Measurements from ENCODE around the gene EFCAB11.

The EFCAB11 gene

DNA sequence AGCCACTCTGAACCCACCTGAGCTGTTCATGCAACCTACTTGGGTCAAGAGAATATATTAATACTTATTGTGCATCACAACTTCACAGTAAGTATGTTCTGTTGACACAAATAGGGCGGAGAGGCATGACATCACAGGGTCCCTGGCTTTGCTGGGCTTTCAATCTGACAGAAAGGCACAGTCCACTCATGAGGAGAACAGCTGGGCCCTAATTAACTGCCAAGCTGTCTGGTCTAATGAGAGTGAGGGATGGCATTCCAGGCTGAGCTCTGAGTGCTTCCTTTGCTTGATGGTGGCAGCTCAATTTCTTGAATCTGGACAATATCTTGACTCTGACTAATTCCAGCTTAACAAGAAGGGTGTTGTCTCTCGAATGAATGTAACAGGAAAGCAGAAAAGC is 2.0 kb downstream of the EFCAB11 start:
- H3K27ac Mint-ChIP-seq = no peak overlapping the region
- no peak overlapping the region for H3K4me3 Mint-ChIP-seq
- H3K9me3 Mint-ChIP-seq = no peaks in the 10 kb centered on the region
- no peaks in the 10 kb centered on the region for H3K27me3 Mint-ChIP-seq
- H3K4me1 Mint-ChIP-seq (ENCODE audit: low read depth) = peaks cover 24% of the 10 kb centered on the region
- peaks cover 36% of the 10 kb centered on the region for H3K36me3 Mint-ChIP-seq (ENCODE audit: low read depth)
- intact Hi-C loops (cut with micrococcal nuclease) = no loop called here

GRCh38 chr14:89947344-89947743 is 7.2 kb downstream of the EFCAB11 start:
- Mint-ChIP-seq H3K4me3 (no peak overlapping the region), H3K27ac (no peak overlapping the region), H3K9me3 (no peaks in the 10 kb centered on the region), H3K27me3 (no peaks in the 10 kb centered on the region), H3K36me3 (ENCODE audit: low read depth) (peaks cover 31% of the 10 kb centered on the region), H3K4me1 (ENCODE audit: low read depth) (no peaks in the 10 kb centered on the region)
- intact Hi-C loops (cut with micrococcal nuclease) = no loop called here

DNA sequence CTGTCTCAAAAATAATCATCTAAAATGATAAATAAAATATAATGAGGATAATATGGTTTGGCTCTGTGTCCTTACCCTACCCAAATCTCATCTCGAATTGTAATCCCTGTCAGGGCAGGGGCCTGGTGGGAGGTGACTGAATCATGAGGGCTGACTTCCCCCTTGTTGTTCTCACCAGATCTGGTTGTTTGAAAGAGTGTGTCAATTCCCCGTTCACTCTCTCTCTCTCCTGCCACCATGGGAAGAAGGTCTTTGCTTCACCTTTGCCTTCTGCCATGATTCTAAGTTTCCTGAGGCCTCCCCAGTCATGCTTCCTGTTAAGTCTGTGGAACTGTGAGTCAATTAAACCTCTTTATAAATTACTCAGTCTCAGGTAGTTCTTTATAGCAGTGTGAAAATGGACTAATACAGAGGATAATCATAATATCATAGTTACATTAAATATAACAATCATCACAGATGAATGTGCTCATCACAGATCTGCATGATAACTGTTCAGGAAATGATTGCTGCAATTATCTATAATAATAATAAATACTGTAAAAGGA is 12.6 kb downstream of the EFCAB11 start:
- H3K4me1 Mint-ChIP-seq (ENCODE audit: low read depth) = no peaks in the 10 kb centered on the region
- H3K27ac Mint-ChIP-seq = no peak overlapping the region
- no peak overlapping the region for H3K4me3 Mint-ChIP-seq
- intact Hi-C loops (cut with micrococcal nuclease) = no loop called here
- no peaks in the 10 kb centered on the region for H3K9me3 Mint-ChIP-seq
- H3K36me3 Mint-ChIP-seq (ENCODE audit: low read depth) = peaks cover 7% of the 10 kb centered on the region
- H3K27me3 Mint-ChIP-seq = no peaks in the 10 kb centered on the region

DNA sequence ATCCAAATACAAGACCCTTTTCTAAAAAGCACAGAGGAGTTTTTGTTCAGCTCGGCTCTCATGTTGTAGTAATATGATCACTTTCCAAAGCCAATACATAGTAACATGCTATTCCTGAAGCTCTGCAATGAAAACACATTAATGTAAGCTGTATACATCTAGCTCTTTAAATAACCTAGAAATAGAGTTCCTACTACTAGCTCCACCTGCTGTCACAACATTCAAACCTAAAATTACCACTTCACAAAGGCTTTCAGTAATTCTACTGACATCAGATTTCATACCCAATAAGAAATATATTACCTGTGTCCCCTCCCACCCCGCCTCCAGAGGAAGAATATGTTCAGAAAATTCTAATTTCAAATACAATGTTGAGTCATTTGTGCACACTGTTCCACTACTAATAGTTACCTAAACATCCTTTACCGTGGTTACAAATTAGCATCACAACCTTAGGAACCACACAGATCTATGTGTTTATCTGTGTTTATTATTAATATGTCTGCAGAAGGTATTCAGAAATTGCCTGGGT is 17.8 kb downstream of the EFCAB11 start:
- Mint-ChIP-seq H3K36me3 (ENCODE audit: low read depth) (peaks cover 10% of the 10 kb centered on the region), H3K4me1 (ENCODE audit: low read depth) (no peaks in the 10 kb centered on the region), H3K9me3 (no peaks in the 10 kb centered on the region), H3K27ac (no peak overlapping the region), H3K4me3 (no peak overlapping the region), H3K27me3 (no peaks in the 10 kb centered on the region)
- intact Hi-C loops (cut with micrococcal nuclease) = no loop called here

DNA sequence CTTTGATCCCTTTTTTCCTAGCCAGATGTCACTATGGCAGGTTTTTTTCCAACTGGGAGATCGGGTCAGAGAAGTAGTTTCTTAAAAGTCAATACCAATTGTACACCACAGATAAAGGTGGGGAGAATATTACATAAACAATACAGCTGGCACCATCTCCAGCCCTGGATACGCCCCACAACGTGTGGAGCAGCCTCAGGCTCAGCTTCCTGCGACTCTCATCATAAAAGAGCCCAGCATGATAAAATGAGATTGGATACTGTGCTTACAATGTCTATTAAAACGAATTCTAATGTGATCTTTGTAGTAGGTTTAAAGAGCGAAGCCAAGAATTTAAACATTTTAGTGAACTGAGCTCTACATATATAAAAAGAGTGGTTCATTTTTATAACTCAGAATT is 21.5 kb downstream of the EFCAB11 start:
- Mint-ChIP-seq H3K27ac (no peak overlapping the region), H3K27me3 (no peaks in the 10 kb centered on the region), H3K4me3 (no peak overlapping the region), H3K9me3 (no peaks in the 10 kb centered on the region), H3K4me1 (ENCODE audit: low read depth) (no peaks in the 10 kb centered on the region), H3K36me3 (ENCODE audit: low read depth) (peaks cover 23% of the 10 kb centered on the region)
- intact Hi-C loops (cut with micrococcal nuclease) = no loop called here

DNA sequence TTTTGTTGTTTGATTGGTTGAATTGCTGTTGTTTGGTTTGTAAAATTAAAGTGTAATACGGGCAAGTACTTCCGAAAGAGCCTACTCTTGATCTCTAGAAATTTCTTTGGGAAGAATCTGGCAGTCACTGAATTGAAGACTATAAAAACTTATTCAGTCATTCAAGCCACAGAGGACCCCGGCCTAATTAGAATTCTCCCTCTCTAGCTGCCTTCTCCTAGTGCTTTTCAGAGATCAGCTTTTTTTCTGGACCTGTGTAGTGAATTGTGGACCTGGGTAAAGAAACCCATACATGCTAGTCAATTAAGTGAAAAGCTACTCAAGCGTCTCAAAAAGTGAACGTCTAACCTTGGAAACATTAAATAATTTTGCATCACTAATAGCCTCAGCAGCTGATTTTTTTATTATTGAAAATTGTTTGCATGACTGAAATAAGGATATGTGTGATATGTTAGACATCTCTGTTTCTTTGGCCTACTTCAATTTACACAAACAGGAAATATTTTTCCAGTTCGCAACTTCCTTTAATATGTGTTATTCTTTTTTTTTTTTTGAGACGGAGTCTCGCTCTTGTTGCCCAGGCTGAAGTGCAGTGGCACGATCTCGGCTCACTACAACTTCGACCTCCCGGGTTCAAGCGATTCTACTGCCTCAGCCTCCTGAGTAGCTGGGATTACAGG is 27.2 kb downstream of the EFCAB11 start:
- Mint-ChIP-seq H3K27ac (no peak overlapping the region), H3K36me3 (ENCODE audit: low read depth) (peaks cover 22% of the 10 kb centered on the region), H3K4me3 (no peak overlapping the region), H3K27me3 (no peaks in the 10 kb centered on the region), H3K9me3 (no peaks in the 10 kb centered on the region), H3K4me1 (ENCODE audit: low read depth) (no peaks in the 10 kb centered on the region)
- intact Hi-C loops (cut with micrococcal nuclease) = no loop called here

DNA sequence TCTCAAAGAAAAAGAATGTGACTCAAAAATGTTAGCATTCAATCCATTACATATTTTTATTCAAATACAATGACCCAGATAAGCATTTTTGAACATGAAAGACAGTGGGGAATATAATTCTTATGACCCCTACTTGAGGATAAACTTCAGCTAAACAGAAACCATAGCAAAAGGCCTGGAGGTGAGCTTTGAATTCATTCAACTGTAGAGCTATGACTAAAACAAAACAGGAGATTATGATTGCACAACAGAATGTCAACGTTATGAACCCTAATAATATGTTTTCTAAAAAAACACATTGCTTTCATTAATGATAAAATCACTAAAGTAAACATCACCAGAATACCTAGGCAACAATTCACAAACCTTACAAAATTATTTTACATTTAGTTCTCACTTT is 27.8 kb downstream of the EFCAB11 start:
- no peaks in the 10 kb centered on the region for H3K27me3 Mint-ChIP-seq
- H3K36me3 Mint-ChIP-seq (ENCODE audit: low read depth) = peaks cover 22% of the 10 kb centered on the region
- H3K27ac Mint-ChIP-seq = no peak overlapping the region
- no peak overlapping the region for H3K4me3 Mint-ChIP-seq
- no peaks in the 10 kb centered on the region for H3K9me3 Mint-ChIP-seq
- H3K4me1 Mint-ChIP-seq (ENCODE audit: low read depth) = no peaks in the 10 kb centered on the region
- intact Hi-C loops (cut with micrococcal nuclease) = no loop called here

DNA sequence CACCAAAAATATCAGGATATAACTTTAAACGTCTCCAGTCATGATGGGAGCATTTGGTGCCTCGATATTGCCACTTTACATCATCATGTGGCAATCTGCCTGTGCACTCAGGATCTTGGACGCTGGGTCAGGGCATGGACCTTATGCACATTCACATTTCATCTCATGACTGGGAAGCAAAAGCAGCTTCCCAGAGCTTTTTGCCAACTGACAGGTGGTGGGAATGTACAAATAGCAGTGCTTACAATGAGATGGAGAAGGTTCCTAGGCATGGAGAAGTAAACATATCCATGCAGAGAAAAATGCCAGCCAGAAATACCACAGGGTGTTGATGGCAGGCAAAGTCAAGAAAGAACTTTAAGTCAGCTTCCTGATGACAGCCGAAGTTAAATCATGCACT is 30.3 kb downstream of the EFCAB11 start:
- no peaks in the 10 kb centered on the region for H3K4me1 Mint-ChIP-seq (ENCODE audit: low read depth)
- no peak overlapping the region for H3K27ac Mint-ChIP-seq
- peaks cover 9% of the 10 kb centered on the region for H3K36me3 Mint-ChIP-seq (ENCODE audit: low read depth)
- intact Hi-C loops (cut with micrococcal nuclease) = no loop called here
- H3K4me3 Mint-ChIP-seq = no peak overlapping the region
- no peaks in the 10 kb centered on the region for H3K9me3 Mint-ChIP-seq
- no peaks in the 10 kb centered on the region for H3K27me3 Mint-ChIP-seq

GRCh38 chr14:89922031-89922907 is 32.3 kb downstream of the EFCAB11 start:
- H3K4me3 Mint-ChIP-seq = no peak overlapping the region
- peaks cover 5% of the 10 kb centered on the region for H3K4me1 Mint-ChIP-seq (ENCODE audit: low read depth)
- no peaks in the 10 kb centered on the region for H3K27me3 Mint-ChIP-seq
- intact Hi-C loops (cut with micrococcal nuclease) = no loop called here
- H3K36me3 Mint-ChIP-seq (ENCODE audit: low read depth) = peaks cover 9% of the 10 kb centered on the region
- H3K27ac Mint-ChIP-seq = no peak overlapping the region
- H3K9me3 Mint-ChIP-seq = no peaks in the 10 kb centered on the region

DNA sequence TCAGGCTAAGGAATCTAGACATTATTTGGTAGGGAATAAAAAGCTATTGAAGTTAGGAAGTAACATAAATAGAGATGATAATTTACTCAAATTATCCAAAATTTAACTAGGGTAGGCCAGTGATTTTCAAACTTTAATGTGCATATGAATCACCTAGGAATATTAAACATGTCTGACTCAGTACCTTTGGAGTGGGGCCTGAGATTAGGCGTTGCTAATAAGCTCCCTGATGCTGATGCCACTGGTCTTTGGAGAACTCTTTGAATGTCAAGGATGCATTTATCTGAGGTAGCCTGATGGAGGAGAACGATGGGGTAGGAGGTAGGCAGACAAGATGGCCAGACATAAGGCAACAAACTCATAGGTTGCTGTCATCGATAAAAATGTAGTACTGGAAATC is 33.2 kb downstream of the EFCAB11 start:
- H3K9me3 Mint-ChIP-seq = no peaks in the 10 kb centered on the region
- intact Hi-C loops (cut with micrococcal nuclease) = no loop called here
- no peak overlapping the region for H3K27ac Mint-ChIP-seq
- no peaks in the 10 kb centered on the region for H3K27me3 Mint-ChIP-seq
- peaks cover 5% of the 10 kb centered on the region for H3K4me1 Mint-ChIP-seq (ENCODE audit: low read depth)
- no peak overlapping the region for H3K4me3 Mint-ChIP-seq
- peaks cover 9% of the 10 kb centered on the region for H3K36me3 Mint-ChIP-seq (ENCODE audit: low read depth)

DNA sequence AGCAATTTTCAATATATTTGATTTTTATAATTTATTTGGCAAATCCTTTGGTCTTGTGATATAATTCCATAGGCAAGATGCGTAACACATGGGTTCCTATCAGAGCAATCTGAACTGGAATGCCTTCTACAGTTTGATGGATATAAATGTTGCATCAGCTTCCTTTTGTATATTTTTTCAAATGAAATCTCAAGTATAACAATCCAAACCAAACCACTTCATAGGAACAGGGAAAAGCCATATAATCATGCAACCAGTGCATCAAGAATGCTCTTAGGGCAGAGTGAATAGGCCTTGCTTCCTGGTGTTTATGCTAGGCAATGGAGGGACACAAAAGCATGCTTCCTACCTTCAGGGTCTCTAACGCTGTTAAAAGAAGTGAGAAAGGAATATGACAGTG is 34.5 kb downstream of the EFCAB11 start:
- H3K36me3 Mint-ChIP-seq (ENCODE audit: low read depth) = peaks cover 9% of the 10 kb centered on the region
- H3K4me3 Mint-ChIP-seq = no peak overlapping the region
- intact Hi-C loops (cut with micrococcal nuclease) = no loop called here
- H3K9me3 Mint-ChIP-seq = no peaks in the 10 kb centered on the region
- H3K27ac Mint-ChIP-seq = no peak overlapping the region
- H3K4me1 Mint-ChIP-seq (ENCODE audit: low read depth) = peaks cover 5% of the 10 kb centered on the region
- H3K27me3 Mint-ChIP-seq = no peaks in the 10 kb centered on the region

- no peaks in the 10 kb centered on the region for H3K9me3 Mint-ChIP-seq
- no peak overlapping the region for H3K4me3 Mint-ChIP-seq
- H3K27me3 Mint-ChIP-seq = no peaks in the 10 kb centered on the region
- H3K36me3 Mint-ChIP-seq (ENCODE audit: low read depth) = no peaks in the 10 kb centered on the region
- no peak overlapping the region for H3K27ac Mint-ChIP-seq
- peaks cover 5% of the 10 kb centered on the region for H3K4me1 Mint-ChIP-seq (ENCODE audit: low read depth)
- intact Hi-C loops (cut with micrococcal nuclease) = loop anchor here (5.0 to 10.0 kb wide), 5 partner anchors 504 to 1426 kb away; partner anchors contain the start of gene FOXN3
Observed at GRCh38 chr14:89918721-89919120, 35.8 kb downstream of the EFCAB11 start.

DNA sequence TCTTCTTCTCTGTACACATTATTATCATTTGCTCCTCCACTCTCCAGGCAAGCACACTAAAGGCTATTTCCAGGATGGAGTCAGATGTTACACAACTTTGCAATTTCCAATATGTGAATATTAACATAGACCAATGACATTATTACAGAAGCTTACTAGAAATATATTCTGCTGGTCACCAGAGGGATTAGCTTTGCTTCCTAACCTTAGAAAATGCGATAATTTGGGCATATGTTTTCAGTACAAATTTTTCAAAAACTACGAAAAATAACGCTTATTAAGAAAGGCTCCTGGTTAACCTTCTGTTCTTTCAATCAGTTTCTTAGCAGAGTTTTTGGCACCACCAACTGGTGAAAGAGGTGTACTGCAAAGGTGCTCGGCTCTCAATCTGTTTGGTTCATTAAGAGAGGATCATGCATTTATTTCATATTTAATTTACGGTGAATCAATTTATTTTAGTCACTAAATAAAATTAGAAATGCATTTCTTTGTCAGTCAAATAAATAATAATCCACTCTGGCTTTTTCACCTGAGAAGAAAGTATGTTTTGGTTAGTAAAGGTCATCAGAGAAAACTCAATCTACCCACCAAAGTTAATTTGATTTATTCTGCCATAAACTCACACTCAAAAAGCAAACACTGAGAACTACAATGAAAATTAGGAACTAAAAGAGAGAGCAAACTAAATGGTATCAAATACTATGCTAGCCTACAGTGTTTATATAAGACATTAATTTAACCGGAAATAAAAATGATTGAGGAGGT is 39.2 kb downstream of the EFCAB11 start:
- no peak overlapping the region for H3K4me3 Mint-ChIP-seq
- H3K9me3 Mint-ChIP-seq = no peaks in the 10 kb centered on the region
- intact Hi-C loops (cut with micrococcal nuclease) = loop anchor here (2.0 to 10.0 kb wide), 6 partner anchors 500 to 1423 kb away; partner anchors contain the start of gene FOXN3
- H3K4me1 Mint-ChIP-seq (ENCODE audit: low read depth) = peaks cover 17% of the 10 kb centered on the region
- H3K27me3 Mint-ChIP-seq = no peaks in the 10 kb centered on the region
- H3K27ac Mint-ChIP-seq = no peak overlapping the region
- H3K36me3 Mint-ChIP-seq (ENCODE audit: low read depth) = no peaks in the 10 kb centered on the region
